WTC11 (cell line): Measurements from ENCODE around the gene OR52N4.
"Not testable (repeated sequence)": the region's sequence is repeated elsewhere in the genome, so short reads cannot be mapped to it uniquely, and the experiment has no call there.

Source experiments
- ARID4B ChIP-seq: sonication (generic); formaldehyde crosslinking; IDR thresholded peaks from 2 replicates; pipeline ENCODE4 v1.8.0; 2023; ENCODE audit warnings: missing genetic modification reagents, mild to moderate bottlenecking, borderline replicate concordance
- CREB1 ChIP-seq: sonication (generic); formaldehyde crosslinking; IDR thresholded peaks from 2 replicates; pipeline ENCODE4 v1.8.0; 2023; ENCODE audit warnings: mild to moderate bottlenecking, missing genetic modification reagents
- CREM ChIP-seq: sonication (generic); formaldehyde crosslinking; IDR thresholded peaks from 2 replicates; pipeline ENCODE4 v1.8.1; 2022; ENCODE audit warnings: mild to moderate bottlenecking, missing genetic modification reagents, moderate library complexity
- CTCF ChIP-seq: fragments of 200-600 bp; IDR thresholded peaks from 2 replicates; pipeline ENCODE4 v1.8.0; 2022; ENCODE audit warnings: antibody characterized with exemption
- ELF4 ChIP-seq: sonication (generic); formaldehyde crosslinking; IDR thresholded peaks from 2 replicates; pipeline ENCODE4 v1.8.1; 2022; ENCODE audit warnings: low read depth, mild to moderate bottlenecking, moderate library complexity, missing genetic modification reagents
- MAX ChIP-seq: sonication (generic); formaldehyde crosslinking; IDR thresholded peaks from 2 replicates; pipeline ENCODE4 v1.8.0; 2022; ENCODE audit warnings: mild to moderate bottlenecking, missing genetic modification reagents
- MXD4 ChIP-seq: fragments of 250-450 bp; sonication (Bioruptor Pico); IDR thresholded peaks from 2 replicates; pipeline ENCODE4 v1.8.0; 2021; ENCODE audit warnings: mild to moderate bottlenecking, moderate library complexity, borderline replicate concordance
- NR1H2 ChIP-seq: sonication (generic); formaldehyde crosslinking; IDR thresholded peaks from 2 replicates; pipeline ENCODE4 v1.9.0; 2021; ENCODE audit warnings: mild to moderate bottlenecking, moderate library complexity, missing genetic modification reagents
- NR2C2 ChIP-seq: sonication (generic); formaldehyde crosslinking; IDR thresholded peaks from 2 replicates; pipeline ENCODE4 v1.8.0; 2022; ENCODE audit warnings: mild to moderate bottlenecking, missing genetic modification reagents
- SOX15 ChIP-seq: fragments of 250-450 bp; sonication (Bioruptor Pico); IDR thresholded peaks from 2 replicates; pipeline ENCODE4 v1.9.0; 2021; ENCODE audit warnings: mild to moderate bottlenecking
- SP1 ChIP-seq: sonication (generic); formaldehyde crosslinking; conservative IDR thresholded peaks from 2 replicates; pipeline ENCODE4 v1.8.1; 2022; ENCODE audit warnings: missing genetic modification reagents
- ZNF232 ChIP-seq: sonication (generic); formaldehyde crosslinking; IDR thresholded peaks from 2 replicates; pipeline ENCODE4 v1.8.0; 2022; ENCODE audit warnings: mild to moderate bottlenecking, missing genetic modification reagents
- ZNF396 ChIP-seq: fragments of 250-450 bp; sonication (Bioruptor Pico); IDR thresholded peaks from 2 replicates; pipeline ENCODE4 v1.8.0; 2021; ENCODE audit warnings: mild to moderate bottlenecking, moderate library complexity, borderline replicate concordance
- ZNF416 ChIP-seq: fragments of 250-450 bp; sonication (Bioruptor Pico); IDR thresholded peaks from 2 replicates; pipeline ENCODE4 v1.9.0; 2021; ENCODE audit warnings: mild to moderate bottlenecking, inconsistent platforms

- not testable (repeated sequence) for TF ChIP-seq SOX15 (CRISPR knock-in tag); ZNF232 (CRISPR knock-in tag); CTCF; ARID4B (CRISPR knock-in tag); ELF4; SP1 (CRISPR knock-in tag); NR1H2; ZNF396 (CRISPR knock-in tag); MXD4 (CRISPR knock-in tag); CREM (CRISPR knock-in tag); NR2C2 (CRISPR knock-in tag); MAX (CRISPR knock-in tag); ZNF416; CREB1 (CRISPR knock-in tag)
These were observed 37.5 kb upstream of the OR52N4 start for GRCh38 chr11:5716518-5716917.
